GM18526 (cell line): ENCODE data around the gene STAC2.
A peak's percentile ranks its signal among the peaks of the same experiment; 100 is the strongest.

ENCODE experiments used
- POLR2A ChIP-seq: IDR thresholded peaks from 3 replicates; pipeline ENCODE4 v1.6.1; 2011; ENCODE audit not compliant: insufficient read length; ENCODE audit errors: extremely low read depth

STAC2 gene

DNA sequence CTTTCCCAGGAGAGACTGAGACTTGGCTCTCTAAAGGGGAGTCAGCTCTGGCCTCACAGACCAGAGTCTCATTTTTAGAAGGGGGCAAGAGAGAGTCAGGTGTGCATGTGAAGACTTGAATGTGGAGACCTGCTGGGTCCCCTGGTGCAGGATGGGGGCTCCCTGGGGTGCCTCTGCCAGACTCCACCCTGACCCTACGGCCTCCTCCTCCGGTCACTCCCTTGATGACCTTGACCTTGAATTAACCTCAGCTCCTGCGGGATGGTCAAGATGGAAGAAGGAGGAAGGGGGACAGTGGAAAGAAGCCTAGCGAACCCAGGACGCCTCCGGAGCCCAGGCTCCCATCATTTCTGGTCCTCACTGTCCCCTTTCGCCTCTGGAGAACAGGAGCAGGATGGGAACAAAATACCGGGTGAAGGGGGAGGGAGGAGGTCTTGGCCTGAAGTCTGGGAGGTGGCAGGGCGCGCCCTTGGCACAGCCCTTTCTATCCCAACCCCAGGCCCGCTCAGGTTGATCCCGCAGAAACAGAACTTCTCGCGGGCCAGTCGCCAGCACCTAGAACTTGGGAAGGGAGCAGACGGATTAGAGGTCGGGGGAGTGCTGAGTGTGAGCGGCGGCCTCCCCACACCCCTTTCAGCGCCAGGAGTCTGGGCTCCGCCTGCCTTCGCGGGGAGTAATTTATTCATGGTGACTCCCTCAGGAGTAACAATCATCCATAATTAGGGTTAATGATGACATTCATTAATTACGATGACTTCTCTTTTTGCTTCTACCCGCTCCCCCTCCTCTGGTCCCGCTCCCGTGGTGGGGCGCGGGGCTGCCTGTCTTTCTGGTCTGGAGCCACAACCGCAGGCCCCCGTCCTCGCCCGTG, 1.6 kb downstream of the STAC2 start:
- TF ChIP-seq POLR2A: no peak

DNA sequence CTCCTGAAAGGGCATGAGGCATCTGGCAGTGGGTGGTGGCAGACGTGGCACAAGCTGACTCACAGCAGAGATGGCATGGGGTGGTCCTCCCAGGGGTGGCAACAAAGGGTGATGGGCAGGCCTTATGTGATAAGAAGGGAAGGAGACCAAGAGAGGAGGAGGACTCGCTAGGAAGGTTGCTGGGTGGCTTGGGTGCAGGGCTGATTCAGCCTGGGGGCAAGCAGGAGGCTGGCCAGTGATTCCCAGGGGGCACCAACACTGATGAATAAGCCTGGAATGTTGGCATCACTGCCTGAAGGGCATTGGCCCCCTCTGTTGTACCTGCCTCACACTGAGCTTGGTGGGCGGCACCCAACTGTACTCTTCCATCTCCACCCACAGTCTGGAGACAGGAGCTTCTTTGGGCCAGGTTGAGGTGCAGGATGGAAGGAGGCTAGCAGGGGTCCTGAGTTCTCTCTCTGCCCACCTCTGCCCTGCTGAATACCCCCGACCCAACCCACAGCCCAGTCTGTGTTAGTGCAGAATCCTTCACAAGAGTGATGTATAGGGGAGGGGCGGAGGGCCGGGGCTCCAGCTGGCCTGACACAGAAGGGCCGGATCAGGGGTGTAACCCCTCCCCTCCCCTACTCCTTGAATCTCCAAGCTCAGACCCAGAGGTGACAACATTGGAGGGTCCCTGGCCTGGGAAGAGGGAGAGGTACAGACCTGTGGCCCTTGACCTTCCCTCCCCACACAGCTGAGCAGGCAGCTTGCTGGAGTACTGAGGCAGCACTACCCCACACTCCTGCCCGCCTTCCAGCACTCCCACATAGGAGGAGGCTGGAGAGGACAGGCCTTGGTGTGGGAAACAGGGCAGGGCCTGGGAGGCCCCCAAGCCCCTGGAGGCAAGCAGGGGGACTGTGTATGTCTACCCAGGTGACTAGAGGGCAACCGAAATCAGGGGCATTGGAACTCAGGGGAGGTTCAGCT, 2.6 kb downstream of the STAC2 start:
- no peak for TF ChIP-seq POLR2A

DNA sequence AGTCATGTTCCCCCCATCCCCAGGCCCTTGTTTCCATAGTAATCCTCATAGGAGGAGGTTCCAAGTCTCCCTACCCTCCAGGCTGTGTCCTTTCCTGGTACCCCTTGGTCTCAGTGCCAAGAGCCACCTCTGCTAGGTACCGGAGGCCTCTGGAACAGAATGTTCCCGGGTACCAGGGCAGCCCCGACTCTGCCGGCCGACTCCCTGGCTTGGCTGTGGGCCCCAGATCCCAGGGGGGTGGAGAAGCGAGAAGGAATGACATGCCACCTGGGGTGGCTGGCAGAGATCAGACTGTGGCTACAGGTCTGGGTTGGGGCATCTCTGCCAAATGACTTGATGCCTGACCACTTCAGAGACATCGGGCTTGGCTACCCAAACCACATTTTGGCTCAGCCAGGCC, 3.6 kb downstream of the STAC2 start:
- no peak for TF ChIP-seq POLR2A

DNA sequence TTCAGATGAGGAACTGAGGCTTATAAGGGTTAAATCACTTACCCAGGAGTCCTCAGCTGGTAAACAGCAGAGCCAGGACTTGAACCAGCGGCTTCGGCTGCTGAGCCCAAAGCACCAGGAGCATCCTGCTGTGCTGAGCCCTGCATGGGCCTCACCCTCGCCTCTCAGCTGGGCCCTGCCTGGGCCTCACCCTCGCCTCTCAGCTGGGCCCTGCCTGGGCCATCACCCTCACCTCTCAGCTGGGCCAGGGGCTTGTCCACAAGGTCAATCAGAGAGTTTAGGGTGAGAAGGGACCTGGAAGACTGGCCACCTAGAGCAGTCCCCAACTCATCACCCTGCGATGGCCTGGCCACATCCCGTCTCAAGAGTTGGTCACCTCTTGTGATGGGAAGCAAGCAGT, 4.2 kb downstream of the STAC2 start:
- no peak for TF ChIP-seq POLR2A

DNA sequence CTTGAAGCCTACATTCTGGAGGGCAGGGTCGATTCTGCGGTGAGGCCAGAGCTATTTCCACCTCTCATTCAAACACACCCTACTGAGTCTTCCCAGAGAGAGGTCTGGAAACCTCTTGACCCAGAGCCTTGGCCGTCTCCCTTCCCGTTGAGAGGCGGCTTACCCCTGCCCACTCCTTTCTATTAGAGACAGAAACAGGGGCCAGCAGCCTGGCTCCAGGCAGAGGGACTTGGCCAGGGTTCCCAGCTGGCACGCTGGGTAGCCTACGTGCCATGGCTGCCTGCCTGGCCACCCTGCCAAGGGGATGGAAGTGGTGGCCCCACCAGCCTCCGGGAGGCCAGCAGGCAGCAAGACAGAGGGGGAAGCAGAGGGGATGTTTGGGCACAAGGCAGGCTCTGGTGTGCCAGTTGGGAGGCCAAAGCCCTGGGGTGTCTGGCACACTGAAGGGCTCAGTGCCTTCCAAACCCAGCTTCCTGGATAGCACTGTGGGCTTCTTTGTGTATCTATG, 6.0 kb downstream of the STAC2 start:
- no peak for TF ChIP-seq POLR2A

DNA sequence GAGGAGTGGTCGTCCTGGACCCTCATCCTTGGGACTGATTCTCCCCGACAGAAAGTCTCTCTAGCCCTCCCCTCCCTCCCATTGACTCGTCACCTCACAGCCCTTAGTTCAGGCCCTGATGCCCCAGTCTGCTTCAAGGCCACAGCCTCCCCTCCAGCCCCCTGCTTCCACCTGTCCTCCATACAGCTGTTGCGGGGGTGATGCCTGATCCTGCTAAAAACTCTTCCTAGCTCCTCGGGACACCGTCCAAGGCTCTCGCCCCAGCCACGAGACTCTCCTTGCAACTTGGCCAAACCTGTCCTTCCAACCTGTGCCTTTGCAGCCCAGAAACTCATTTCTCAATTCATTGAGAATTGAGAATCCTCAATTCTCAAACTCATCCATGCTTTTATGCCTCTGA, 6.8 kb downstream of the STAC2 start:
- no peak for TF ChIP-seq POLR2A

DNA sequence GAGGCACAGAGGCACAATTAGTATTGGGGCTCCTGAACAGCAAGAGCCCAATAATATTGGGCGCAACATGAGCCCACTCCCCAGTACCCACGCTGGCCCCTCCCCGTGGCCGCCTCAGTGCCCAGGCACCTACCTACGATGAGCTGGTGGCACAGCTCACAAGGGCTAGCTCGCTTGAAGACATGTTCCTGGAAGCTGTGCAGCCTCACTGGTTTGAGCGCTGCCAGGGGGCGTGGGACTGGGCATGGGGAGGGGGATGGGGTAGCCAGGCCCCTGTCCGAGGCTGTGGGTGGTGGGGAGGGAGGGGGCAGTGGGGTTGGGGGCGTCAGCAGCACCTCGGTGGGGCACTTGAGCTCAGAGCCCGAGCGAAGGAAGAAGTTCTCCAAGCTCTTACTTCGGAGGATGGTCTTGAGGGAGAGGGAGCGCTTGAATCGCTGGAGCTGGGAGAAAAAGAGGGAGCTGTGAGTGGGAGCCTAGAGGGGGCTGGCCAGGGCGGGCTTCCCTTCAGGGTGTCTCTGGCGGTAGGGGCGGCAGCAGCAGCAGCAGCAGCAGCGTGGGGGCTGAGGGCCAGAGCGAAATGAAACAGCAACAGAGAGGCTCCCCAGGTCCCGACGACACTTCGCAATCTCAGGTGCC, 7.9 kb downstream of the STAC2 start:
- TF ChIP-seq POLR2A: no peak

DNA sequence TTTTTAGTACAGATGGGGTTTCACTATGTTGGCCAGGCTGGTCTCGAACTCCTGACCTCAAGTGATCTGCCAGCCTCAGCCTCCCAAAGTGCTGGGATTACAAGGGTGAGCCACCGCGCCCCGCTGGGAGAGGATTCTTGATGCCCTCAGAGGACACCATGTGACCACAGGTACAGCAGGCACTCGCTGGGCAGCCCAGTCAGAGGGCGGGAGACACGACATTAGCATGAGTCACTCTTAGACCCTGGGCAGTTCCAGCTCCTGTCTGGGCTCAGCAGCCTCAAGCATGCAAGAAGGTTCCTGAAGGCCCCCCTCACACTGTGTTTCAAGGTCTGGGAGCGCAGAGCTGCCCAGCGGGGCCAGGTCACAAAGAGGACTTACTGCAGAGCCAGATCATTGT, 11.9 kb downstream of the STAC2 start:
- TF ChIP-seq POLR2A: no peak

DNA sequence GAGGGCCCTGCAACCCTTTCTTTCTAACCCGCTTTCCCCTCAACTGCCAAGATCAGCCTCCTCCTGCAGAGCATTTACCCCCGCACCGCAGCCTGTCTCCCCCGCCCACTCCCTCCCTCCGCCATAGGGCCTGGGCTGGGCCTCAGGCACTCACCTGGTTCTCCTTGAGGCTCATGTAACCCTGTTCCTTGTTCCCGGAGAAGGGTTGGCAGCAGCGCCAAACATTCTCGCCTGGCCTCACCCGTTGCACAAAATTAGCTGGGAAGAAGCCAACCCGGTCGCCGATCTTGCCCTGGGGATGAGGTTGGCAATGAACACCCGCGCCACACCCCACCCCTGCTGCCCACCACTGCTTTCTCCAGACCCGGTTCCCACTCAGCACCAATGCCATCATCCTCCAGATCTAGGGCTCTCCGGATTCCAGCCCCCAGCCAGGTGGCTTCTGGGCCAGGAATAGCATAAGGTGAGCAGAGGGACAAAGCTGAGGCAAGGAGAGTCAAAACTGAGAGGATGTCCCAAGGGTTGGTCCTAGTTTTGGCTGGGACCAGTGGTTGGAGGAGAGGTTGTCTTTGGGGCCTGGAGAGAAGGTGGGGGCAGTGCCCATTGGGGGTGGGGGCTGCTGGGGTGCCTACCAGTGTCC, 12.8 kb downstream of the STAC2 start:
- no peak for TF ChIP-seq POLR2A

DNA sequence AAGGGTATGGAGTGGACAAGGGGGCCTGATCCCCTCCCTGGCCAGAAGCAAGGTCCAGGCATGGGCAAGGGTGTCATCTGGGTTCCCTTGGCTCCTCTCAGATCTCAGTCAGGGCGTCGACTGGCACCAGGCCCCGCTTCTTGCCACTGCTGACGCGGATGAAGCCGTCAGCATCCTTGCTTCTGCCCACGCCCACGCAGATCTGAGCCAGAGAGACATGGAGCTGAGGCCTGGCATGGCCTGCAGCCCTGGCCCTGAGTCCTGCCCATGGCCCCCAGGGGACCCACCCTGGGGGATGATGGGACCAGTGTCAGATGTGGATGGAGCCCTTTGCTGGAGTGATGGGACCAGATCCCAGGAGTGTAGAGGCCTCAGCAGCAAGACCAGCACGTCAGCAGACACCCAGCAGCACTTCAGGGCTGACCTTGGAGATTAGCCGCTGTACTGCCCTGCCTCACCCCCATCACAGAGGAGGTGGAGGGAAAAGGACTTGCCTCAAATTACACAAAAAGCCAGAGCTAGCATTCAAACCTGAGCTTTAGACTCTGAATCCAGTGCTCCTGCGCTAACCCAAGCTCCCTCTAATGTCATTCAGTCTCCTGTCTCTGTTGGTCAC, 13.4 kb downstream of the STAC2 start:
- no peak for TF ChIP-seq POLR2A

DNA sequence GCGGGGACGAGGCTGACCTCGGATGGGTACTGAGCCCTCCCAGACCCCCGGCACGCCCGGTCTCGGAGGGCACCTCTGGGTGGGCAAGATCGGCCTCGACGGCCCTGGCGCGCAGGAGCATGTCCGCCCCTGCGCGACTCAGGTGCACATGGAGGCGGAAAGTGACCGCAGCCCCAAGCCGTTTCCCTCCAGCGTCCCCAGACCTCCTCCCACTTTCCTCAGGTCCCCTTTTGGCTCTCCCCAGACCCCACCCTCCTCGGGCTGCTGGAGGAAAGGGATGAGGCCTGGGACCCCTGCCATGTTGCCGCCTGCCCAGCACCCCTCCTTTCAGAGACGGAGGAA, 15.7 kb downstream of the STAC2 start:
- TF ChIP-seq POLR2A: no peak

DNA sequence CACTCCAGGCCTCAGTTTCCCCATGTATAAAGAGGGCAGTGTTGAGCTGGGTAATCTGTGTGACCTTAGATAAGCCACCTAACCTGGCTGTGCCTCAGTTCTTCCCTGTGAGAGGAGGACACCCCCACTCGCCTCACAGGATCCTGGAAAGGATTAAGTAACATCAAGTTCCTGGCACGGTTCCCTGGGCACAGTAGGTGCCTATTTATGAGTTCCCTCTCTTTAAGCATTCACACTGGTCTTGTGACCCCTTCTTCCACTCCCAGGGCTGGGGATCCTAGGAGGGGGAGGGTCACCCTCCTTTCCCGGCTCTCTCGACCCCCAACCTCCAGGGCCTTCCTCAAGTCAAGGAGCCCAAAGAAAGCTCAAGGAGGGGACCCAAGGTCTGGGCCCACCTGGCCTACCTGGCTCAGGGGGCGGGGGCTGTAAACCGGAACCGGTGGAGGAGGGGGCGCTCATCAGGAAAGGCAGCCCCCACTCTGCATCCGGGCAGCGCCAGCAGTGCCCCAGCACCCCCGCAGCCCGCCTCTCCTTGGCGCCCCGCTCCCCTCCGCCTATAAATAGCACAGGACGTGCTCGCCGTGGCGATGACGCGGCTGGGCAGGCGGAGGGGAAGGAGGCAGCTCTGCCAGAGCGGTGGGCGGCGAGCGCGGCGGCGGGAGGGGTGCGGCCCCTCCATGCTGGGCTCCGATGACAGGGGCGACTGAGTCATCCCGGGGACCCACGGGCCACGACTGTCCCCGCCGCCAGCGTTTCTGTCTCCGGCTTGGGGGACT, 16.2 kb downstream of the STAC2 start:
- TF ChIP-seq POLR2A: no peak

DNA sequence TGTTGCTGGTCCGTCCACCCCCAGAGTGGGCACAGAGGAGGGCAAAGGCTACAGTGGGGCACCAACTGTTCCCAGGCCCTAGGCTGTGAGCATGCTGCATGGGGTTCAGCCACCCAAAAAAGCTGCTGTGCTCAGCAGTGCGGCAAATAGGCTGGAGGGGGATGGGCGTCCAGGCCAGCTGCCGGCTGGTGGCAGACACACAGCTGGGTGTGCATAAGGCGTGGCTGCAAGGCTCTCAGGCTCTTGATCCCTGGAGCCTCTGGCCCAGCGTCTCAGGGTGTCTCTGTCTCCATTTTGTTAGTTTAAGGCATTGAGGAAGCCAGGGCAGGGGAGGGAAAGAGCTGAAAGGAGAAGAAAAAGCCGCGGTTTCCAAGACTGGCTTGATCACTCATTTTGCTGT, 16.9 kb downstream of the STAC2 start:
- peak; percentile 43 for TF ChIP-seq POLR2A

DNA sequence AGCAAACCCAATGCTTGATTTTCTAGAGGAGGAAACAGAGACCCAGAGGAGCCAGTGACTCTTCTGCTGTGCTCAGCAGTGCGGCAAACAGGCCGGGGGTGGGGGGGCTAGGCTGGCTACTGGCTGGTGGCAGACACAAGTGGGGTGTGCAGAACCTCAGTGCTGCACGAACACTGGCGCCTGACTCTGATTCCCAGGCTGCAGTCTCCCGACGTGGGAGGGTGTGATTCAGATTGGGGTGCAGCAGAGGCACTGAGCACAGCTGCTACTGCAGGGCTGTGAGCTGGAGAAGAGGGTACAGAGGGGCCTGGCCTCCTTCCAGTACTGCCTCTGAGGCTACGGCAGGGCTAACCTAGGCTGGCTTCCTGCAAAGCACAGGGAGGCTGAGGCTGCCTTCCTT, 17.6 kb downstream of the STAC2 start:
- no peak for TF ChIP-seq POLR2A
